Cerebellar nuclear complex (tissue), 1 donor: ENCODE results near the gene HMCN1.
A peak's percentile ranks its signal among the peaks of the same experiment; 100 is the strongest.
"Not testable (repeated sequence)": the region's sequence is repeated elsewhere in the genome, so short reads cannot be mapped to it uniquely, and the experiment has no call there.

Source experiments
- DNase-seq, 2 experiments: peaks; one replicate each; lab custom pipeline; 2025; lab: John Stamatoyannopoulos, UW

The HMCN1 gene

GRCh38 chr1:185853739-185854138 is 119.5 kb downstream of the HMCN1 start:
- no peak for DNase-seq

GRCh38 chr1:185856482-185856881 is 122.3 kb downstream of the HMCN1 start:
- no peak for DNase-seq

- no peak for DNase-seq
These were observed 123.3 kb downstream of the HMCN1 start for GRCh38 chr1:185857442-185857841.

GRCh38 chr1:185860311-185860710 is 126.1 kb downstream of the HMCN1 start:
- no peak for DNase-seq

GRCh38 chr1:185860859-185861258 is 126.7 kb downstream of the HMCN1 start:
- DNase-seq: no peak

- no peak for DNase-seq
These were observed 127.4 kb downstream of the HMCN1 start for GRCh38 chr1:185861630-185862029.

- no peak for DNase-seq
These were observed 128.0 kb downstream of the HMCN1 start for GRCh38 chr1:185862235-185862634.

- no peak for DNase-seq
These were observed 130.1 kb downstream of the HMCN1 start for GRCh38 chr1:185864331-185864730.

GRCh38 chr1:185864889-185865517 is 130.8 kb downstream of the HMCN1 start:
- no peak for DNase-seq

GRCh38 chr1:185869590-185869989 is 135.4 kb downstream of the HMCN1 start:
- no peak for DNase-seq

GRCh38 chr1:185871627-185872150 is 137.5 kb downstream of the HMCN1 start:
- DNase-seq: no peak

- DNase-seq: no peak
These were observed 140.1 kb downstream of the HMCN1 start for GRCh38 chr1:185874246-185874645.

GRCh38 chr1:185880330-185880729 is 146.1 kb downstream of the HMCN1 start:
- DNase-seq: no peak

GRCh38 chr1:185880779-185881333 is 146.7 kb downstream of the HMCN1 start:
- DNase-seq: peak in 1 of 2 experiments; percentile 17

GRCh38 chr1:185886046-185886445 is 151.9 kb downstream of the HMCN1 start:
- no peak for DNase-seq

GRCh38 chr1:185886671-185887070 is 152.5 kb downstream of the HMCN1 start:
- DNase-seq: no peak

- not testable (repeated sequence) for DNase-seq
These were observed 158.7 kb downstream of the HMCN1 start for GRCh38 chr1:185892831-185893403.

- DNase-seq: no peak
These were observed 160.6 kb downstream of the HMCN1 start for GRCh38 chr1:185894791-185895190.

- no peak for DNase-seq
These were observed 161.2 kb downstream of the HMCN1 start for GRCh38 chr1:185895208-185895900.

GRCh38 chr1:185896863-185897262 is 162.7 kb downstream of the HMCN1 start:
- DNase-seq: no peak

GRCh38 chr1:185906186-185906585 is 172.0 kb downstream of the HMCN1 start:
- no peak for DNase-seq

GRCh38 chr1:185907246-185907645 is 173.1 kb downstream of the HMCN1 start:
- no peak for DNase-seq

- no peak for DNase-seq
These were observed 177.8 kb downstream of the HMCN1 start for GRCh38 chr1:185911978-185912377.
